Small intestine (tissue), 7 donors: ENCODE results near the gene GUSB. TPM values are rescaled to one million over a fixed set of nuclear protein-coding genes. Genes with fewer than 3 reads are reported as not detected.
"Not testable (repeated sequence)": the region's sequence is repeated elsewhere in the genome, so short reads cannot be mapped to it uniquely, and the experiment has no call there.

Source experiments
- DNase-seq, 2 donors: peaks; one replicate each; pipeline versions ENCODE4 v3.0.0 to v3.0.0-alpha.2; 2013
- FAIRE-seq: peaks from 2 replicates; lab custom pipeline; 2012; peaks lifted over from hg19 to GRCh38; lab: Jason Lieb, UNC
- H3K27ac ChIP-seq, 3 donors: one replicate each; pipeline ENCODE4 v1.5.1; 2013; ENCODE audit warnings: low read length in 2 of 3, mild to moderate bottlenecking in 2 of 3, control low read depth in 1 of 3, inconsistent platforms in 1 of 3, low read depth in 1 of 3, moderate library complexity in 1 of 3
- H3K27me3 ChIP-seq, 3 donors: one replicate each; pipeline ENCODE4 v1.6.1; 2013; ENCODE audit warnings: low read length in 3 of 3, inconsistent platforms in 1 of 3; ENCODE audit not compliant: control insufficient read depth in 3 of 3, insufficient read depth in 3 of 3
- H3K36me3 ChIP-seq, 3 donors: one replicate each; pipeline ENCODE4 v1.6.1; 2013; ENCODE audit warnings: low read length in 3 of 3, inconsistent platforms in 1 of 3, low read depth in 1 of 3, mild to moderate bottlenecking in 1 of 3, moderate library complexity in 1 of 3; ENCODE audit not compliant: control insufficient read depth in 3 of 3, insufficient read depth in 2 of 3
- H3K4me1 ChIP-seq, 3 donors: one replicate each; pipeline ENCODE4 v1.6.1; 2013; ENCODE audit warnings: low read length in 2 of 3, inconsistent platforms in 1 of 3, low read depth in 1 of 3, mild to moderate bottlenecking in 1 of 3, moderate library complexity in 1 of 3; ENCODE audit not compliant: control insufficient read depth in 3 of 3, insufficient read depth in 2 of 3
- H3K4me3 ChIP-seq, 3 donors: one replicate each; pipeline ENCODE4 v1.5.1; 2013; ENCODE audit warnings: low read length in 3 of 3, control low read depth in 1 of 3, inconsistent platforms in 1 of 3, low read depth in 1 of 3, mild to moderate bottlenecking in 1 of 3, moderate library complexity in 1 of 3
- H3K9me3 ChIP-seq, 2 donors: one replicate each; pipeline ENCODE4 v1.6.1; 2013; ENCODE audit warnings: low read depth in 1 of 2, low read length in 1 of 2; ENCODE audit not compliant: control insufficient read depth in 2 of 2, insufficient read depth in 1 of 2
- WGBS, 3 donors: extraction: QIAGEN DNeasy Blood & Tissue Kit; methylation state at CpG; one replicate each; pipeline ENCODE4 v1.1.7; 2013; 5-methylcytosine and 5-hydroxymethylcytosine counted together
- polyA plus RNA-seq, 4 donors: library from polyadenylated mRNA; stranded (reverse) in 3 of 4; unstranded in 1 of 4; fragments of 200-250 nt in 3 of 4; fragments of 120-200 nt in 1 of 4; gene quantifications; one replicate each; pipeline versions ENCODE4 v1.2.1 to v1.2.3, GENCODE V29; 2013
- donor health status: healthy with polysubstance abuse.
- donor health status: control.
- donor health status: control.
- donor health status: Bipolar disorder and iron deficiency.
- donor health status: healthy.

Gene GUSB
- polyA plus RNA-seq, 4 donors: 40.0 to 164 (median 48.1) TPM

GRCh38 chr7:65972976-65973375, 9.0 kb downstream of the GUSB start:
- H3K27me3 ChIP-seq: no peaks in the 10 kb centered on the region
- H3K4me1 ChIP-seq: no peaks in the 10 kb centered on the region
- DNase-seq (no peak), FAIRE-seq (no peak)
- peaks cover 20 to 91% (median 25%) of the 10 kb centered on the region in 3 donors for H3K36me3 ChIP-seq
- no peak overlapping the region for H3K27ac ChIP-seq
- no peak overlapping the region for H3K4me3 ChIP-seq
- WGBS, 3 donors: 93 to 96% (median 94%) methylated on average over 13 of the region's 13 CpGs
- H3K9me3 ChIP-seq: no peaks in the 10 kb centered on the region

- DNase-seq (no peak), FAIRE-seq (no peak)
- WGBS, 3 donors: 95 to 99% (median 95%) methylated on average over 8 of the region's 8 CpGs
- Histone ChIP-seq H3K9me3 (no peaks in the 10 kb centered on the region), H3K27me3 (no peaks in the 10 kb centered on the region), H3K36me3 (peaks cover 27 to 94% (median 35%) of the 10 kb centered on the region in 3 donors), H3K27ac (no peak overlapping the region), H3K4me1 (no peaks in the 10 kb centered on the region), H3K4me3 (no peak overlapping the region)
These were observed 11.0 kb downstream of the GUSB start for GRCh38 chr7:65971021-65971420.

GRCh38 chr7:65968256-65969185, 13.5 kb downstream of the GUSB start:
- Histone ChIP-seq H3K4me3 (no peak overlapping the region), H3K4me1 (no peaks in the 10 kb centered on the region), H3K27me3 (no peaks in the 10 kb centered on the region), H3K36me3 (peaks cover 33 to 88% (median 37%) of the 10 kb centered on the region in 3 donors), H3K9me3 (no peaks in the 10 kb centered on the region), H3K27ac (no peak overlapping the region)
- DNase-seq (no peak), FAIRE-seq (no peak)
- WGBS, 3 donors: 91 to 95% (median 95%) methylated on average over 25 to 26 of the region's 26 CpGs

- FAIRE-seq (no peak), DNase-seq (no peak)
- H3K36me3 ChIP-seq: peaks cover 31 to 87% (median 40%) of the 10 kb centered on the region in 3 donors
- 93 to 98% (median 95%) methylated on average over 16 to 17 of the region's 17 CpGs for WGBS, 3 donors
- no peaks in the 10 kb centered on the region for H3K4me1 ChIP-seq
- H3K4me3 ChIP-seq: no peak overlapping the region
- H3K27ac ChIP-seq: no peak overlapping the region
- no peaks in the 10 kb centered on the region for H3K9me3 ChIP-seq
- no peaks in the 10 kb centered on the region for H3K27me3 ChIP-seq
These were observed 14.5 kb downstream of the GUSB start for GRCh38 chr7:65967361-65968155.

GRCh38 chr7:65966146-65966545, 15.9 kb downstream of the GUSB start:
- DNase-seq: no peak
- Histone ChIP-seq H3K4me1 (no peaks in the 10 kb centered on the region), H3K4me3 (no peak overlapping the region), H3K27ac (no peak overlapping the region), H3K9me3 (no peaks in the 10 kb centered on the region), H3K36me3 (peaks cover 28 to 86% (median 38%) of the 10 kb centered on the region in 3 donors), H3K27me3 (no peaks in the 10 kb centered on the region)
- WGBS, 3 donors: 95 to 96% (median 96%) methylated on average over 6 of the region's 6 CpGs
- FAIRE-seq: no peak

- not testable (repeated sequence) for H3K9me3 ChIP-seq, H3K4me3 ChIP-seq, DNase-seq, H3K27ac ChIP-seq, H3K27me3 ChIP-seq, FAIRE-seq, H3K4me1 ChIP-seq
- WGBS, 3 donors: 89 to 94% (median 89%) methylated on average over 3 of the region's 3 CpGs
- H3K36me3 ChIP-seq: peaks cover 30 to 89% (median 39%) of the 10 kb centered on the region in 3 donors
These were observed 17.3 kb downstream of the GUSB start for GRCh38 chr7:65964671-65965070.

GRCh38 chr7:65962033-65962432, 20.0 kb downstream of the GUSB start:
- Histone ChIP-seq H3K27me3 (no peaks in the 10 kb centered on the region), H3K36me3 (peaks cover 18 to 75% (median 22%) of the 10 kb centered on the region in 3 donors), H3K27ac (no peak overlapping the region), H3K9me3 (no peaks in the 10 kb centered on the region), H3K4me3 (no peak overlapping the region), H3K4me1 (no peaks in the 10 kb centered on the region)
- no peak for DNase-seq
- 68 to 82% (median 79%) methylated on average over 6 of the region's 6 CpGs for WGBS, 3 donors
- FAIRE-seq: no peak

GRCh38 chr7:65960351-65961074, 21.5 kb downstream of the GUSB start:
- Histone ChIP-seq H3K4me3 (no peak overlapping the region), H3K27ac (no peak overlapping the region), H3K36me3 (peaks cover 15 to 61% (median 18%) of the 10 kb centered on the region in 3 donors), H3K27me3 (no peaks in the 10 kb centered on the region), H3K9me3 (no peaks in the 10 kb centered on the region), H3K4me1 (no peaks in the 10 kb centered on the region)
- no peak for DNase-seq
- FAIRE-seq: no peak
- 82 to 85% (median 82%) methylated on average over 19 of the region's 19 CpGs for WGBS, 3 donors
